Left ventricle myocardium inferior (tissue), 1 donor: ENCODE data around the gene WDFY4. TPM values are rescaled to one million over a fixed set of nuclear protein-coding genes. Genes with fewer than 3 reads are reported as not detected.

ENCODE experiments used
- DNase-seq: peaks from one replicate; pipeline ENCODE4 v3.0.0-alpha.2; 2020
- H3K27ac ChIP-seq: fragments of 200-600 bp; replicated peaks from 2 replicates; pipeline ENCODE4 v1.8.0; 2021
- H3K27me3 ChIP-seq: fragments of 200-600 bp; 2 replicates; pipeline ENCODE4 v1.8.0; 2021; ENCODE audit warnings: low read depth
- H3K36me3 ChIP-seq: fragments of 200-600 bp; 2 replicates; pipeline ENCODE4 v1.8.0; 2021
- H3K4me1 ChIP-seq: fragments of 200-600 bp; 2 replicates; pipeline ENCODE4 v1.8.0; 2021
- H3K4me3 ChIP-seq: fragments of 200-600 bp; 2 replicates; pipeline ENCODE4 v1.8.0; 2021; ENCODE audit warnings: mild to moderate bottlenecking, moderate library complexity
- H3K9me3 ChIP-seq: fragments of 200-600 bp; replicated peaks from 2 replicates; pipeline ENCODE4 v1.8.0; 2021
- intact Hi-C: fragments of 100-400 bp; cut with micrococcal nuclease; formaldehyde crosslinking; loops from one replicate; pipeline ENCODE4 v1.11.0; 2022
- total RNA-seq: library from RNA; stranded (reverse); fragmentation: NEBNext Ultra II Directional; extraction: Animal tissue kit (Norgen Biotek cat#: 25700); gene quantifications from one replicate; pipeline ENCODE4 v1.2.1, GENCODE V29; 2021
- TF ChIP-seq, protein P1 (sequence below): fragments of 200-600 bp; IDR thresholded peaks from 2 replicates; pipeline ENCODE4 v1.8.0; 2021; ENCODE audit warnings: antibody characterized with exemption, mild to moderate bottlenecking, borderline replicate concordance
- donor health status: DM: no; HTN: yes; CAD: no; lungs with severe emphysema.

WDFY4 gene
- total RNA-seq, 1 donor from 2014 or later = 1.5 TPM

DNA sequence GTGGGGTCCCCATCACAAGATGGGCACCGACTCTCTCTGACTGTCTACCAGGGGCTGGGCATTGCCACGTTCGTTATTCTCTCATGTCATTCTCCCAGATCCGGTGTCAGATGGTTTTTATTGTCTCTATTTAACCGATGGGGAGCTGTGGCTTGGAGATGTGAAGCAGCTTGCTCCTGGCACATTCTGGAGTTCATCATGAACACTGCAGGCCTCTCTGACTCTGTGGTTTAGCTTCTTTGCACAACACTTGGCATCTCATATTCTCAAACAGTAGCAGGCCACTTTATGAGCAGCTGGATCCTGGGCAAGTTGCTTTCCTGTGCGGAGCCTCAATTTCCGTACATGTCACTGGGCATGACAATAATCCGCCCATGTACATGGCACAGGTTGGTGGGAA lies 135.1 kb downstream of the WDFY4 start:
- Histone ChIP-seq H3K36me3 (no peaks in the 10 kb centered on the region), H3K4me1 (no peaks in the 10 kb centered on the region), H3K9me3 (no peaks in the 10 kb centered on the region), H3K27me3 (no peaks in the 10 kb centered on the region), H3K4me3 (no peak overlapping the region), H3K27ac (no peak overlapping the region)
- TF ChIP-seq, protein P1, sequence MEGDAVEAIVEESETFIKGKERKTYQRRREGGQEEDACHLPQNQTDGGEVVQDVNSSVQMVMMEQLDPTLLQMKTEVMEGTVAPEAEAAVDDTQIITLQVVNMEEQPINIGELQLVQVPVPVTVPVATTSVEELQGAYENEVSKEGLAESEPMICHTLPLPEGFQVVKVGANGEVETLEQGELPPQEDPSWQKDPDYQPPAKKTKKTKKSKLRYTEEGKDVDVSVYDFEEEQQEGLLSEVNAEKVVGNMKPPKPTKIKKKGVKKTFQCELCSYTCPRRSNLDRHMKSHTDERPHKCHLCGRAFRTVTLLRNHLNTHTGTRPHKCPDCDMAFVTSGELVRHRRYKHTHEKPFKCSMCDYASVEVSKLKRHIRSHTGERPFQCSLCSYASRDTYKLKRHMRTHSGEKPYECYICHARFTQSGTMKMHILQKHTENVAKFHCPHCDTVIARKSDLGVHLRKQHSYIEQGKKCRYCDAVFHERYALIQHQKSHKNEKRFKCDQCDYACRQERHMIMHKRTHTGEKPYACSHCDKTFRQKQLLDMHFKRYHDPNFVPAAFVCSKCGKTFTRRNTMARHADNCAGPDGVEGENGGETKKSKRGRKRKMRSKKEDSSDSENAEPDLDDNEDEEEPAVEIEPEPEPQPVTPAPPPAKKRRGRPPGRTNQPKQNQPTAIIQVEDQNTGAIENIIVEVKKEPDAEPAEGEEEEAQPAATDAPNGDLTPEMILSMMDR = no peak
- intact Hi-C loops = no loop called here
- DNase-seq = no peak

DNA sequence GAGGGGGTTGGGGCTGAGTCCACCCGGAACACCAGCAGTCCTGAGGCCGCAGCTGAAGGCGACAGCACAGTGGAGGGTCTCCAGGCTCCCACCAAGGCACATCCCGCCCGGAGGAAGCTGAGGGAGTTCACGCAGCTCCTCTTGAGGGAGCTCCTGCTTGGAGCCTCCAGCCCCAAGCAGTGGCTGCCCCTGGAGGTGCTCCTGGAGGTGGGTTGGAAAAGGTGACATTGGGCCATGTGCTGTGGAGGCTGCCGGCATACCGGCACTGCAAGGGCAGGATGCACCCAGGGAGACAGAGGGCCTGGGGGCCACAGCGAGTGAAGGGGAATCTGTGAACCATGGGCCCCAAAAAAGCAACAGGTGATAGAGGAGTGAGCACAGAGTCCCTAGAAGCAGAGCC lies 135.6 kb downstream of the WDFY4 start:
- intact Hi-C loops = no loop called here
- TF ChIP-seq, protein P1 = no peak
- H3K27ac ChIP-seq = no peak overlapping the region
- H3K27me3 ChIP-seq = no peaks in the 10 kb centered on the region
- no peaks in the 10 kb centered on the region for H3K9me3 ChIP-seq
- no peak overlapping the region for H3K4me3 ChIP-seq
- no peak for DNase-seq
- H3K4me1 ChIP-seq = no peaks in the 10 kb centered on the region
- H3K36me3 ChIP-seq = no peaks in the 10 kb centered on the region

DNA sequence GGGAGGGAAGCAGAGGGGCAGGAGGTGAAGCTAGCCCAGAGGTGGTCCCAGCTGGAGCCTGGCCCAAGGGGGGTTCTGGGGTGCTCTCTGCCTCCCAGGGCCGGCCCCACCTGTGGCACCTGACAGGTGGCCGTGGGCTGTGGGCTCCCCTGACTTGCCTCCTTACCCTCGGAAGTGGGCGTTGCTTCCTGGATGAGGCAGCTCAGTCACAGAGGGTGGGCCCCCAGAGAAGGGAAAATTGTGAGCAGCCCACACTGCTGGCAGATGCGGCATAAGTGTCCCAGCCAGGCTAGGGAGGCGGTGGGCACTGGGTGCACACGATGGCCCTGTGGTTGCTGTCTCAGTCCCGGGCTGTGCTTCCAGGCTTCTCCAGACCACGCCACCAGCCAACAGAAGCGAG lies 136.0 kb downstream of the WDFY4 start:
- Histone ChIP-seq H3K4me1 (no peaks in the 10 kb centered on the region), H3K9me3 (no peaks in the 10 kb centered on the region), H3K4me3 (no peak overlapping the region), H3K36me3 (no peaks in the 10 kb centered on the region), H3K27ac (no peak overlapping the region), H3K27me3 (no peaks in the 10 kb centered on the region)
- intact Hi-C loops = no loop called here
- TF ChIP-seq, protein P1 = no peak
- DNase-seq = no peak

DNA sequence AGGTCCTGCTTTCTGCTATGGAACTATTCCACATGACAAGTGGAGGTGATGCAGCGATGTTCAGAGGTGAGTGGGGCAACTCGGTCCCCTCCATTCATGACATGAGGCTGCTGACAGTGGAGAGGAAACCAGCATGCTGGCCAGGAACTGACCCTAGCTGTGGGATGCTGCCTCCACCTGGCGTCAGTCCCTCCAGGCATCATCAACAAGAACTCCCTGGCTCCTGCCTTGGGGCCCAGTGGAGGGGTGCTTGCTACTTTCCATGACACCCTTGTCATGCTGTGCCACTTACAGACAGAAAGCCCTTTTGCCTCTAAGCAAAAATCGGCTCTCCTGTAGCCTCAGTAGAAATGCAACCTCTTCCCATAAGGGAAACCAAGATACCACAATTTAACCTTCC lies 136.4 kb downstream of the WDFY4 start:
- no peak for DNase-seq
- H3K36me3 ChIP-seq = no peaks in the 10 kb centered on the region
- no peaks in the 10 kb centered on the region for H3K4me1 ChIP-seq
- TF ChIP-seq, protein P1 = no peak
- H3K4me3 ChIP-seq = no peak overlapping the region
- no peak overlapping the region for H3K27ac ChIP-seq
- H3K9me3 ChIP-seq = no peaks in the 10 kb centered on the region
- H3K27me3 ChIP-seq = no peaks in the 10 kb centered on the region
- intact Hi-C loops = no loop called here

DNA sequence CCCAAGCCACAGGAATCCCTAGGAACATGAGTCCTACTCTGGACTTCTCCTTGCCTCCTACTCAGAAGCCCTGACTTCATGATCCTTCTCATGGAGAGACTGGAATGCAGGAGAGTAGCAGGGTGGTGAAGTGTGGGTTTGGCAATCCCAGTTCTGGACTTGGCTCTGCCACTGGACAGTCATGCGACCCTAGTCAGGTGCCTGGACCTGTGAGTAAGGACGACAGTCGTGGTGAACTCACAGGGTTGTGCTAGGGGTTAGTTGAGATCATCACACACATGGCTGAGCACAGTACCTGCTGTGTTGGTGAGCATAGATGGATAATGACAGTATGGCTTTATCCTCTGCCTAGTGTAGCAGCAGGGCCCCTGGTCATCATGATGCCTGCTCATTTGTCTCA lies 137.0 kb downstream of the WDFY4 start:
- H3K27ac ChIP-seq = no peak overlapping the region
- no peaks in the 10 kb centered on the region for H3K9me3 ChIP-seq
- no peaks in the 10 kb centered on the region for H3K36me3 ChIP-seq
- H3K4me1 ChIP-seq = no peaks in the 10 kb centered on the region
- DNase-seq = no peak
- TF ChIP-seq, protein P1 = no peak
- no peak overlapping the region for H3K4me3 ChIP-seq
- intact Hi-C loops = no loop called here
- no peaks in the 10 kb centered on the region for H3K27me3 ChIP-seq

DNA sequence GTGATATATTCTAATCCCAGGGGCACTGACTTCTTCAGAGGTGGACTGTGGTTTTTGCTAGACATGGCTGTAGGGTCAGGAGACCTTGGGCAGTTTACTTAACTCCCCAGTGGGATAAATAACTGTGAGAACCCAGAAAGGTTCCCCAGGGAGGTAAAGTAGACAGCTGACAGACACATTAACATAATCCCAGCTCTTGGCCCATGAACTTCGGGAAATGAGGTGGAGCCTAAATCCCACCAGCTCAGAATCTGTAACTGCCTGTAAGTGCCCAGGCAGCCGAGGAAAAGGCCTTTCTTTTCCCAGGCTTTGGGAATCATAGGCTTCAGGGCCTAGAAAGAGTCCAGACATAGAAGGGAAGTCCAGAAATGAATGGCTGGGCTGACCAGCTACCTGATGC lies 149.0 kb downstream of the WDFY4 start:
- H3K4me3 ChIP-seq = no peak overlapping the region
- no peaks in the 10 kb centered on the region for H3K36me3 ChIP-seq
- no peaks in the 10 kb centered on the region for H3K27me3 ChIP-seq
- H3K27ac ChIP-seq = peak overlapping the region; percentile 54
- DNase-seq = no peak
- intact Hi-C loops = no loop called here
- H3K9me3 ChIP-seq = no peaks in the 10 kb centered on the region
- peaks cover 2% of the 10 kb centered on the region for H3K4me1 ChIP-seq
- TF ChIP-seq, protein P1 = no peak
